Natural killer cell (primary cell): Measurements from ENCODE around the gene DIPK1B. TPM values are rescaled to one million over a fixed set of nuclear protein-coding genes. Genes with fewer than 3 reads are reported as not detected.

Experiments
- ATAC-seq, 3 donors: fragments of 150-1000 bp in 2 of 3; fragments of 200-7000 bp in 1 of 3; cut with Tn5 transposase; 1 replicate in 1 of 3; 2 replicates in 2 of 3; pipeline ENCODE4 v1.10.0; 2021; ENCODE audit warnings: mild to moderate bottlenecking in 2 of 3, moderate library complexity in 2 of 3
- DNase-seq, 2 donors: peaks; one replicate each; pipeline versions ENCODE4 v3.0.0 to v3.0.0-alpha.2; 2013 to 2021; ENCODE audit warnings: mixed read lengths in 1 of 2
- H3K27ac ChIP-seq: one replicate; pipeline ENCODE4 v1.5.1; 2013; ENCODE audit warnings: mild to moderate bottlenecking, low read length
- H3K27me3 ChIP-seq: one replicate; pipeline ENCODE4 v1.6.1; 2013; ENCODE audit warnings: low read length; ENCODE audit not compliant: control insufficient read depth, insufficient read depth
- H3K36me3 ChIP-seq: one replicate; pipeline ENCODE4 v1.6.1; 2013; ENCODE audit warnings: low read length; ENCODE audit not compliant: control insufficient read depth, insufficient read depth
- H3K4me1 ChIP-seq: one replicate; pipeline ENCODE4 v1.6.1; 2013; ENCODE audit warnings: low read length; ENCODE audit not compliant: control insufficient read depth, insufficient read depth
- H3K4me3 ChIP-seq: one replicate; pipeline ENCODE4 v1.5.1; 2013; ENCODE audit warnings: low read length
- H3K9me3 ChIP-seq: one replicate; pipeline ENCODE4 v1.6.1; 2013; ENCODE audit warnings: low read length; ENCODE audit not compliant: control insufficient read depth, insufficient read depth
- H3K27ac Mint-ChIP-seq, 2 donors: one replicate each; pipeline ENCODE4 v1.8.0; 2022; ENCODE audit warnings: mild to moderate bottlenecking in 2 of 2, mixed read lengths in 2 of 2, moderate library complexity in 1 of 2
- H3K27me3 Mint-ChIP-seq, 2 donors: one replicate each; pipeline ENCODE4 v1.8.0; 2022; ENCODE audit warnings: low read depth in 2 of 2, mixed read lengths in 2 of 2
- H3K36me3 Mint-ChIP-seq: one replicate; pipeline ENCODE4 v1.8.0; 2022; ENCODE audit warnings: mixed read lengths
- H3K4me1 Mint-ChIP-seq, 2 donors: one replicate each; pipeline ENCODE4 v1.8.0; 2022; ENCODE audit warnings: mixed read lengths in 2 of 2
- H3K4me3 Mint-ChIP-seq: one replicate; pipeline ENCODE4 v1.8.0; 2022; ENCODE audit warnings: mild to moderate bottlenecking, moderate library complexity, mixed read lengths
- H3K9me3 Mint-ChIP-seq, 2 donors: one replicate each; pipeline ENCODE4 v1.8.0; 2022; ENCODE audit warnings: mixed read lengths in 2 of 2
- WGBS: methylation state at CpG from one replicate; pipeline ENCODE4 v1.1.7; 2013; ENCODE audit warnings: missing lambda C conversion rate; ENCODE audit not compliant: insufficient coverage; 5-methylcytosine and 5-hydroxymethylcytosine counted together
- intact Hi-C: fragments of 100-400 bp; cut with micrococcal nuclease; formaldehyde crosslinking; loops from one replicate; pipeline ENCODE4 v1.14.2; 2022
- total RNA-seq, 4 donors: library from RNA; stranded (reverse); fragments of 120-200 nt in 1 of 4; gene quantifications; one replicate each; pipeline versions ENCODE4 v1.2.3 to v1.2.4, GENCODE V29; 2013 to 2022
- TF ChIP-seq, protein P1 (sequence below): fragments of 200-600 bp; IDR thresholded peaks from one replicate; pipeline ENCODE4 v1.8.0; 2022; ENCODE audit warnings: antibody characterized with exemption

Gene DIPK1B
- total RNA-seq, 3 donors from 2014 or later (not counting 1 experiment from before 2014, with no cell fraction given): 0.31 to 0.39 TPM; not detected in 1

DNA sequence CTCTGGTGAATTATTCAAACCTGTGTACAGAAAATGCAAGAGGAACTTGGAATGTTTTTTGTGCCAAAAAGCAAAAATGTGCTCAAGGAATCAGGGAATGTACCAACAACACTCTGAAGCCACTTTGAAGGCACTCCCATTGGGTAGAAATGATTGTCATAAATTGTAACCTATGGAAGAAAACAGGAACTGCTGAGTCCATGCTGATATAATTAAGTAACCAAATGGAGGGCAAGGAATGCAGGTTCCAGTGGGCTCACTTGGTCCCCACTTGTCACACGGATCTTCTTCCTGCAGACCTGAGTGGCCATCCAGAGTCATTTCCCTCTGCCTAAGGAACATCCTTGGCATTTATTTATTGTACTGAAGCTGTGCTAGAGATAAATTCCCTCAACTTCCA, 38.9 kb downstream of the DIPK1B start:
- Mint-ChIP-seq H3K36me3 (no peaks in the 10 kb centered on the region), H3K9me3 (peaks cover 5 to 6% of the 10 kb centered on the region in 2 donors), H3K27ac (no peak overlapping the region), H3K27me3 (peaks cover 17 to 18% of the 10 kb centered on the region in 2 donors), H3K4me3 (no peak overlapping the region), H3K4me1 (no peaks in the 10 kb centered on the region)
- Histone ChIP-seq H3K4me3 (no peak overlapping the region), H3K27ac (no peak overlapping the region), H3K4me1 (peaks cover 25% of the 10 kb centered on the region), H3K27me3 (no peaks in the 10 kb centered on the region), H3K36me3 (no peaks in the 10 kb centered on the region), H3K9me3 (peaks cover 10% of the 10 kb centered on the region)
- WGBS: 90% methylated on average over 1 of the region's 1 CpG
- TF ChIP-seq, protein P1, sequence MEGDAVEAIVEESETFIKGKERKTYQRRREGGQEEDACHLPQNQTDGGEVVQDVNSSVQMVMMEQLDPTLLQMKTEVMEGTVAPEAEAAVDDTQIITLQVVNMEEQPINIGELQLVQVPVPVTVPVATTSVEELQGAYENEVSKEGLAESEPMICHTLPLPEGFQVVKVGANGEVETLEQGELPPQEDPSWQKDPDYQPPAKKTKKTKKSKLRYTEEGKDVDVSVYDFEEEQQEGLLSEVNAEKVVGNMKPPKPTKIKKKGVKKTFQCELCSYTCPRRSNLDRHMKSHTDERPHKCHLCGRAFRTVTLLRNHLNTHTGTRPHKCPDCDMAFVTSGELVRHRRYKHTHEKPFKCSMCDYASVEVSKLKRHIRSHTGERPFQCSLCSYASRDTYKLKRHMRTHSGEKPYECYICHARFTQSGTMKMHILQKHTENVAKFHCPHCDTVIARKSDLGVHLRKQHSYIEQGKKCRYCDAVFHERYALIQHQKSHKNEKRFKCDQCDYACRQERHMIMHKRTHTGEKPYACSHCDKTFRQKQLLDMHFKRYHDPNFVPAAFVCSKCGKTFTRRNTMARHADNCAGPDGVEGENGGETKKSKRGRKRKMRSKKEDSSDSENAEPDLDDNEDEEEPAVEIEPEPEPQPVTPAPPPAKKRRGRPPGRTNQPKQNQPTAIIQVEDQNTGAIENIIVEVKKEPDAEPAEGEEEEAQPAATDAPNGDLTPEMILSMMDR: no peak
- ATAC-seq: no peak
- DNase-seq: no peak
- intact Hi-C loops: no loop called here

DNA sequence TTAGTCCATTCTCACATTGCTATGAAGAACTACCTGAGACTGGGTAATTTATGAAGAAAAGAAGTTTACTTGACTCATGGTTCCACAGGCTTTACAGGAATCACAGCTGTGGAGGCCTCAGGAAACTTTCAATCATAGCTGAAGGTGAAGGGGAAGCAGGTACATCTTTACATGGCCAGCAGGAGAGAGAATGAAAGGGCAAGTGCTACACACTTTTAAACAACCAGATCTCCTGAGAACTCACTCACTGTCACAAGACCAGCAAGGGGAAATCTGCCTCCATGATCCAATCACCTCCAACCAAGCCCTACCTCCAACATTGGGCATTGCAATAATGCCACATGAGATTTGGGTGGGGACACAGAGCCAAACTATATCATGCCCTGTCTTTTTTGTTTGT, 39.4 kb downstream of the DIPK1B start:
- ATAC-seq (no peak), DNase-seq (no peak)
- TF ChIP-seq, protein P1: no peak
- no peaks in the 10 kb centered on the region for H3K4me1 Mint-ChIP-seq
- H3K36me3 ChIP-seq: no peaks in the 10 kb centered on the region
- peaks cover 17 to 18% of the 10 kb centered on the region in 2 donors for H3K27me3 Mint-ChIP-seq
- intact Hi-C loops: no loop called here
- H3K27ac ChIP-seq: no peak overlapping the region
- H3K36me3 Mint-ChIP-seq: no peaks in the 10 kb centered on the region
- no peak overlapping the region for H3K4me3 Mint-ChIP-seq
- no peaks in the 10 kb centered on the region for H3K27me3 ChIP-seq
- H3K9me3 ChIP-seq: peaks cover 10% of the 10 kb centered on the region
- no peak overlapping the region for H3K27ac Mint-ChIP-seq
- H3K9me3 Mint-ChIP-seq: peaks cover 5 to 6% of the 10 kb centered on the region in 2 donors
- peaks cover 25% of the 10 kb centered on the region for H3K4me1 ChIP-seq
- H3K4me3 ChIP-seq: no peak overlapping the region

DNA sequence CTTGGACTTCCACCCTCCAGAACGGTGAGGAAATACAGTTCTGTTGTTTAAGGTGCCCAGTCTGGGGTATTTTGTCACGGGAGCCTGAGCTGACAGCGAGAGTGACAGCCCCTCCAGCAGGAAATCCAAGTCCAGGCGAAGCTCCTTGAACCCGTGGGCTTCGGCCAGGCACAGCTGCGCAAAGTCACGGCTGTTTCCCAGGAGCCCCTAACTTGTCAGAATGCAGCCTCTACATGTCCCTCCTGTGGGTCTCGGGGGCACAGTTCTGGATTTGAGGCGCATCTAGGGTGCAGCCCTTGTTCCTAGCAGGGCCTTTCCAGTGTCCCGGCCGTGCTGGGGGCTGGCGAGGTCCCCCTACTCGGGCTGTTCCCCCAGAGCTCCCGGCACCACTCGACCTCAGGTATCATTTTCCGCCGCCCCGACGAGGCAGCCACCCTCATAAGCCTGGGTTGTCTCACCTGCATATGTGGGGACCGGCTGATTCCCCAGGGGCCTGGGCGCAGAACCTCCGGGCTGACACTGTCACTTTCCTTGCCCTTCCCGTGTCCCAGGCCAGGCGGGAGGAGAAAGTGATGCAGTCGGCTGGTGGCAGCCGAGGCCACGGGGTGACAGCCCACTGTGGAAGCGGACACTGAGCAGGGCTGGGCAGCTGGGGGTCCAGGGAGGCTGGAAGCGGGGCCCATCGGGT, 41.1 kb downstream of the DIPK1B start:
- Mint-ChIP-seq H3K4me1 (no peaks in the 10 kb centered on the region), H3K27ac (no peak overlapping the region), H3K27me3 (peaks cover 12 to 18% of the 10 kb centered on the region in 2 donors), H3K36me3 (no peaks in the 10 kb centered on the region), H3K4me3 (no peak overlapping the region), H3K9me3 (peaks cover 5 to 6% of the 10 kb centered on the region in 2 donors)
- Histone ChIP-seq H3K4me3 (no peak overlapping the region), H3K9me3 (peaks cover 10% of the 10 kb centered on the region), H3K27me3 (no peaks in the 10 kb centered on the region), H3K36me3 (no peaks in the 10 kb centered on the region), H3K4me1 (peaks cover 31% of the 10 kb centered on the region), H3K27ac (no peak overlapping the region)
- intact Hi-C loops: no loop called here
- 91% methylated on average over 31 of the region's 31 CpGs for WGBS
- ATAC-seq (no peak), DNase-seq (no peak)
- TF ChIP-seq, protein P1: no peak
